HL-60/S4 treated with phorbol 12-myristate 13-acetate at 8.2 ng/mL for 4 days and 3 days (cell line): ENCODE results near the gene AVPR1B.

Experiments
- in situ Hi-C: fragments of 300-500 bp; cut with MboI; formaldehyde crosslinking; loops from 2 replicates; pipeline ENCODE4 v1.15.0; 2022; ENCODE audit warnings: low sequenced_read_pairs

AVPR1B gene, protein sequence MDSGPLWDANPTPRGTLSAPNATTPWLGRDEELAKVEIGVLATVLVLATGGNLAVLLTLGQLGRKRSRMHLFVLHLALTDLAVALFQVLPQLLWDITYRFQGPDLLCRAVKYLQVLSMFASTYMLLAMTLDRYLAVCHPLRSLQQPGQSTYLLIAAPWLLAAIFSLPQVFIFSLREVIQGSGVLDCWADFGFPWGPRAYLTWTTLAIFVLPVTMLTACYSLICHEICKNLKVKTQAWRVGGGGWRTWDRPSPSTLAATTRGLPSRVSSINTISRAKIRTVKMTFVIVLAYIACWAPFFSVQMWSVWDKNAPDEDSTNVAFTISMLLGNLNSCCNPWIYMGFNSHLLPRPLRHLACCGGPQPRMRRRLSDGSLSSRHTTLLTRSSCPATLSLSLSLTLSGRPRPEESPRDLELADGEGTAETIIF

GRCh38 chr1:206117151-206117948 is at the start of gene AVPR1B:
TSS of gene AVPR1B (minus strand) at chr1:206117388. CDS start at chr1:206116890, 498 bp downstream.
- in situ Hi-C loops: loop anchor here (25.0 kb wide), 1 partner anchor 330 kb away; the partner anchor contains the start of gene RAB29

DNA sequence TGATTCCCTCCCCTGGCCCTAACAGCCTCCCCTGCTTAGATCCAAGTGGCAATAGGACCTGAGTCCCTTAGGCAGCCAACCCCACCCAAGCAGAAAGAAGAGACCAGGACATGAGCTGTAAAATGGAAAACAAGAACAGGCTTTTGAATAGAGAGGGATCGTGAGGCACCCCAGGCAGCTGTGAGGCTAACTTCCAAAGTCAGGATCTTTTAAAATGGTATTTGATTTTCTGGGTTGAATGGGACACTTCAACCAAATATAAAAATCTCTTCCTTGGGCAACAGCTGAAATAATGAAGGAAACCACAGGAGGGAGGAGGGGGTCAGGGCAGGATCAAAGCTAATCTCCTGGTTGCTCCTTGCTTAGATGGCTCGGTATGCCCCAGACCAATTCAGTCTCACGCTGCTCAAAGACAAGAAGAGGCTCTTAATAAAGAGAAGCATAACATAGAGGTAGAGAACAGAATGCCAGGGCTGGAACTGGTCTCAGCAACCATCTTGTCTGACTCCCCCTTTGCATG is 28.6 kb upstream of the AVPR1B start:
- in situ Hi-C loops: loop anchor here (25.0 kb wide), 1 partner anchor 291 kb away; no protein-coding TSS in a partner anchor

- in situ Hi-C loops: loop anchor here (25.0 kb wide), 1 partner anchor 293 kb away; no protein-coding TSS in a partner anchor
These were observed 27.4 kb upstream of the AVPR1B start for GRCh38 chr1:206144605-206145004.

DNA sequence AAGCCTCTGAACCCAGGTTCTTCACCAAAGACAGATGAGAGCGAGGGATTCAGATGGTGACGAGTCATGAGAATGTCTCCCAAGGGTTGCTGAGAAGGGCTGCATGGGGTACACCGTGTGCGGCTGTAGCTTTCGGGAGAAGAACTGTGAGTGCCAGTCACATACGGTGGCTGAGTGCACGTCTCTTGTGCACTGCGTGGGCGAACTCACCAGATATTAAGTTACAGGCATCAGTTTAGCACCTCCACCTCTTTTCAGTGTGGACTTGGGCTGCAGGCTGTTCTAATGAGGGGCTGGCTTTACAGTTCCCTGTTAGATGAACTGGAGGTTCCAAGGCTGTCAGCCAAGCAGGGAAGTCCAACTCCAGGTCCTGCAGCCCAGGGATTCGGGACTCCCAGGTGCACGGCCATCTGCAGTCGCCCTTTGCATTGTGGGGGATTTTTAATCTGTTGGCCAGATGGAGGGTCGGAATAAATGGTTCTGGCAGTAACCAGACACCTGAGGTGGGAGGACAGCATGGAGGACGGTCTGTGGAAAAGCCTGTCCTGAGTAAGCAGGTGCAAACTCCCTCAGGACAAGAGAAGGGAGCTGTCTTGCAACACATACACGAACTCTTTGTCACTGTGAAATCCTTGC is 26.5 kb upstream of the AVPR1B start:
- in situ Hi-C loops: loop anchor here (25.0 kb wide), 1 partner anchor 294 kb away; no protein-coding TSS in a partner anchor

GRCh38 chr1:206142770-206143169 is 25.6 kb upstream of the AVPR1B start:
- in situ Hi-C loops: loop anchor here (25.0 kb wide), 1 partner anchor 295 kb away; no protein-coding TSS in a partner anchor

GRCh38 chr1:206142011-206142410 is 24.8 kb upstream of the AVPR1B start:
- in situ Hi-C loops: loop anchor here (25.0 kb wide), 1 partner anchor 295 kb away; no protein-coding TSS in a partner anchor

- in situ Hi-C loops: loop anchor here (25.0 kb wide), 1 partner anchor 301 kb away; no protein-coding TSS in a partner anchor
These were observed 19.1 kb upstream of the AVPR1B start for GRCh38 chr1:206136241-206136640.

DNA sequence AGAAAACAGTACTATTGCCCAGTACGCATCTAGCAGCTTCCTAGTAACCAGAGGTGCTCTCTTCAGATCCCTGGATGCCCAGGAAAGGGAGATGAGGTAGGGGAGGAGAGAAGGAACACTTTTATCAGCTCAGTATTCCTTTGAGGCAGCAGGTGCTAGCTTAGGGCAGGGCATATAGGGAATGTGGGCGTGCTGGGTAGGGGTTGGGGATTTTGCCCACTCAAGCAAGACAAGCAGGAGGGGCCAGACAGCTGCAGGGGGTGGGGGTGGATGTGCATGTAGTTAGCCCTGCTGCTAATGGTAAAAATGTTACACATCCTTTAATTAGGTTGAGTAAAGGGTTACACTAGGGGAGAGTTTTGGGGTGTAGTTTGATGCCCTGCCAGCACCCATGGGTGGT is 18.1 kb upstream of the AVPR1B start:
- in situ Hi-C loops: loop anchor here (25.0 kb wide), 1 partner anchor 302 kb away; no protein-coding TSS in a partner anchor

- in situ Hi-C loops: loop anchor here (25.0 kb wide), 1 partner anchor 303 kb away; no protein-coding TSS in a partner anchor
These were observed 16.7 kb upstream of the AVPR1B start for GRCh38 chr1:206133751-206134415.

- in situ Hi-C loops: loop anchor here (25.0 kb wide), 1 partner anchor 306 kb away; no protein-coding TSS in a partner anchor
These were observed 13.8 kb upstream of the AVPR1B start for GRCh38 chr1:206131037-206131436.

GRCh38 chr1:206128196-206128595 is 11.0 kb upstream of the AVPR1B start:
- in situ Hi-C loops: loop anchor here (25.0 kb wide), 1 partner anchor 309 kb away; no protein-coding TSS in a partner anchor

DNA sequence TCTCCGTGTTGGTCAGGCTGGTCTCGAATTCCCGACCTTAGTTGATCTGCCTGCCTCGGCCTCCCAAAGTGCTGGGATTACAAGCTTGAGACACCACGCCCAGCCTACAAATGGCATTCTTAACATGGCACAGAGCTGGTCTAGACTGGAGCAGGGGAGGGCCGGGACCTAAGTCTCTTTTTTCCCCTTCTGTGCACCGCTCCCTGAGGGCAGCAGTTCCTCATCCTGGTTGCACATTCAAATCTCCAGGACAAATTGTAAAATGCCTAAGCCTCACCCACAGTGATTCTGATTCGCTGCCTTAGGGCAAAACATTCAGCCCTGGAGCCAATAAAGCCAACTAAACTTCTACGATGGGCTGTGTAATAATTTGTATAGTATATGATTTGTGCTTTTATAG is 10.1 kb upstream of the AVPR1B start:
- in situ Hi-C loops: loop anchor here (25.0 kb wide), 1 partner anchor 310 kb away; no protein-coding TSS in a partner anchor

GRCh38 chr1:206125346-206125745 is 8.2 kb upstream of the AVPR1B start:
- in situ Hi-C loops: loop anchor here (25.0 kb wide), 1 partner anchor 312 kb away; no protein-coding TSS in a partner anchor

GRCh38 chr1:206122686-206123085 is 5.5 kb upstream of the AVPR1B start:
- in situ Hi-C loops: loop anchor here (25.0 kb wide), 1 partner anchor 335 kb away; the partner anchor contains the start of gene RAB29

DNA sequence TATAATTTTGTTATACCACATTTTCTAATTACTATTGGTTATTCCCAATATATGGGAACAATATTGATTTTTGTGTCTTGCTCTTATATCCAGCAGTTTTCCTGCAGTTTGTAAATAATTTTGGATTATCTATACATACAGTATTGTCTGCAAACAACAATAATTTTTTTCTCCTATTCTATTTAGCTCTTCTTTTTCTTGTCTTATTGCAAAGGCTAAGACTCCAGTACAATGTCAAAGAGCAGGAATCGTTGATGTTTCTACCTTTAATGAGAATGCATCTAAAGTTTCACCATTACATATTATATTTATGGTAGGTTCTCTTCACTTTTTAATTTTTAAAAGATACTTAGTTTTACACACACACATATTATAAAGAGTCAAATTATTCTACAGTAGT is 4.1 kb upstream of the AVPR1B start:
- in situ Hi-C loops: loop anchor here (25.0 kb wide), 1 partner anchor 334 kb away; the partner anchor contains the start of gene RAB29

DNA sequence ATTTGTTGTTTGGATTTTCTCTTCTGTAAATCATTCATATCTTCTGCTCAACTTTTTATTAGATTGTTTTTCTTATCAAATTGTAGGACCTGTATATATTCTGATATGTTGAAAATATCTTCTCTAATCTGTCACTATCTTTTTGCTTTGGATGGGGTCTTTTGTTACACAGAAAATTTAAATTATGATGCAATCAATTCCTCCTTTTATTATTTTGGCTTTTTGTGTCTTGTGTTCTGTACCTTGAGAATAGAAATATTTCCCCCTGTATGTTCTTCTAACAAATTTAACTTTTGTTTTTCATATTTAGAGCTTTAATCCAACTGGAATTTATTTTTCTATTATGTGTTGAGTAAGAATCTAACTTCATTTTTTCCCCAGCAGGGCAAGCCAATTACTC is 3.2 kb upstream of the AVPR1B start:
- in situ Hi-C loops: loop anchor here (25.0 kb wide), 1 partner anchor 333 kb away; the partner anchor contains the start of gene RAB29

DNA sequence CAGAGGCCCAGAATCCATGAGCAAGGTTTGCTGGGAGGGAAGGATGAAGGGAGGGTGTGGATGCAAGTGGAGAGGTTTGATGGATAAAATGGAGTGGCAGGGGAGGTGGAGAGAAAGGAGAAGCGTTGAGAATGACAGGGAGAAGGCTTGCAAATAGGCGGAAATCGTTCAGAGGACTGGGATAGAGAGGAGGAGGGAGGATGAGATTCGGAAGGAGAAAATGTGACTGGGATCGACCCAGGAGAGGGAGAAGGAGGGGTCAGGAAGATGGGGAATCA is 376 bp downstream of the AVPR1B start:
- in situ Hi-C loops: loop anchor here (25.0 kb wide), 1 partner anchor 330 kb away; the partner anchor contains the start of gene RAB29

- in situ Hi-C loops: loop anchor here (25.0 kb wide), 1 partner anchor 329 kb away; the partner anchor contains the start of gene RAB29
These were observed 856 bp downstream of the AVPR1B start for GRCh38 chr1:206116191-206116872.

GRCh38 chr1:206115791-206116190 is 1.4 kb downstream of the AVPR1B start:
- in situ Hi-C loops: loop anchor here (25.0 kb wide), 1 partner anchor 328 kb away; the partner anchor contains the start of gene RAB29
